Body of pancreas (tissue), 4 donors: ENCODE measurements around the gene RNF168. TPM values are rescaled to one million over a fixed set of nuclear protein-coding genes. Genes with fewer than 3 reads are reported as not detected.

ENCODE experiments used
- ATAC-seq: fragments of 150-250 bp; one replicate; pipeline ENCODE4 v1.9.1; 2016
- DNase-seq, 4 donors: peaks; one replicate each; pipeline ENCODE4 v3.0.0-alpha.2; 2019
- H3K27ac ChIP-seq, 4 donors: fragments of 200-600 bp; sonication (generic); 1 replicate in 3 of 4; 2 replicates in 1 of 4; pipeline versions ENCODE4 v1.5.1 to v1.6.1; 2016 to 2019; ENCODE audit warnings: mild to moderate bottlenecking in 1 of 4, mixed read lengths in 1 of 4, moderate library complexity in 1 of 4
- H3K27me3 ChIP-seq, 2 donors: fragments of 200-600 bp; sonication (generic); one replicate each; pipeline ENCODE4 v1.6.0; 2016; ENCODE audit warnings: mild to moderate bottlenecking in 1 of 2
- H3K36me3 ChIP-seq, 2 donors: fragments of 200-600 bp; sonication (generic); replicated peaks in 1 of 2; 2 replicates each; pipeline ENCODE4 v1.5.1; 2016; ENCODE audit warnings: low read depth in 2 of 2; ENCODE audit not compliant: insufficient read depth in 1 of 2
- H3K4me1 ChIP-seq: fragments of 200-600 bp; sonication (generic); one replicate; pipeline ENCODE4 v1.6.0; 2016
- H3K4me3 ChIP-seq, 2 donors: fragments of 200-600 bp; sonication (generic); 1 replicate in 1 of 2; 2 replicates in 1 of 2; pipeline ENCODE4 v1.5.1; 2016 to 2019
- H3K9me3 ChIP-seq, 3 donors: fragments of 200-600 bp; sonication (generic); 1 replicate in 2 of 3; 2 replicates in 1 of 3; pipeline ENCODE4 v1.5.1; 2016
- CTCF ChIP-seq, 7 experiments: fragments of 450-650 bp in 4 of 7; fragments of 200-600 bp in 3 of 7; sonication (generic) in 3 of 7; IDR thresholded peaks; one replicate each; pipeline ENCODE4 v1.5.1; 2016 to 2019; ENCODE audit warnings: antibody characterized with exemption in 7 of 7
- POLR2A ChIP-seq, 3 donors: fragments of 450-650 bp; IDR thresholded peaks; one replicate each; pipeline ENCODE4 v1.6.1; 2016; ENCODE audit warnings: antibody characterized with exemption in 3 of 3, mild to moderate bottlenecking in 2 of 3
- WGBS, 2 donors: methylation state at CpG; one replicate each; pipeline ENCODE4 v1.1.5; 2017; 5-methylcytosine and 5-hydroxymethylcytosine counted together
- intact Hi-C: fragments of 100-400 bp; cut with DNase I; formaldehyde crosslinking; loops from one replicate; pipeline ENCODE4 v1.15.1; 2023
- total RNA-seq, 2 donors: library from RNA; depleted of rRNA; stranded (reverse); fragments of >200 nt; gene quantifications; one replicate each; pipeline ENCODE4 v1.1.0, GENCODE V29; 2016

Gene RNF168
- total RNA-seq, 2 donors from 2014 or later = 7.0 to 8.9 TPM

- no peak for TF ChIP-seq POLR2A (IDR thresholded peaks at IDR 0.05)
- TF ChIP-seq CTCF (IDR thresholded peaks at IDR 0.05) = no peak
- DNase-seq (no peak), ATAC-seq (no peak)
- Histone ChIP-seq H3K36me3 (no peaks in the 10 kb centered on the region), H3K27ac (no peak overlapping the region), H3K4me1 (peaks cover 15% of the 10 kb centered on the region), H3K4me3 (no peak overlapping the region), H3K27me3 (no peaks in the 10 kb centered on the region), H3K9me3 (no peaks in the 10 kb centered on the region)
- intact Hi-C loops = no loop called here
- 87 to 89% methylated on average over 4 of the region's 4 CpGs for WGBS, 2 donors
Measured at GRCh38 chr3:196496183-196496582, 7.4 kb downstream of the RNF168 start.

GRCh38 chr3:196493292-196493691, 10.3 kb downstream of the RNF168 start:
- no peak for TF ChIP-seq POLR2A (IDR thresholded peaks at IDR 0.05)
- TF ChIP-seq CTCF (IDR thresholded peaks at IDR 0.05) = no peak
- Histone ChIP-seq H3K27ac (no peak overlapping the region), H3K27me3 (no peaks in the 10 kb centered on the region), H3K4me1 (no peaks in the 10 kb centered on the region), H3K36me3 (no peaks in the 10 kb centered on the region), H3K4me3 (no peak overlapping the region), H3K9me3 (no peaks in the 10 kb centered on the region)
- DNase-seq (no peak), ATAC-seq (no peak)
- intact Hi-C loops = no loop called here
- WGBS, 2 donors = 93 to 97% methylated on average over 7 of the region's 7 CpGs

GRCh38 chr3:196492080-196492479, 11.5 kb downstream of the RNF168 start:
- Histone ChIP-seq H3K4me1 (no peaks in the 10 kb centered on the region), H3K4me3 (no peak overlapping the region), H3K9me3 (no peaks in the 10 kb centered on the region), H3K27ac (no peak overlapping the region), H3K36me3 (no peaks in the 10 kb centered on the region), H3K27me3 (no peaks in the 10 kb centered on the region)
- DNase-seq (no peak), ATAC-seq (no peak)
- 95 to 100% methylated on average over 2 of the region's 2 CpGs for WGBS, 2 donors
- intact Hi-C loops = no loop called here
- TF ChIP-seq POLR2A (IDR thresholded peaks at IDR 0.05) (no peak), CTCF (IDR thresholded peaks at IDR 0.05) (no peak)

- Histone ChIP-seq H3K27ac (no peak overlapping the region), H3K4me1 (no peaks in the 10 kb centered on the region), H3K36me3 (peaks cover 0 to 4% of the 10 kb centered on the region in 2 donors), H3K4me3 (no peak overlapping the region), H3K27me3 (no peaks in the 10 kb centered on the region), H3K9me3 (no peaks in the 10 kb centered on the region)
- ATAC-seq = no peak
- 90% methylated on average over 10 of the region's 10 CpGs for WGBS, 2 donors
- intact Hi-C loops = no loop called here
- DNase-seq = no peak
- no peak for TF ChIP-seq POLR2A (IDR thresholded peaks at IDR 0.05)
Measured at GRCh38 chr3:196489747-196490146, 13.8 kb downstream of the RNF168 start.

- no peaks in the 10 kb centered on the region for H3K9me3 ChIP-seq
- H3K4me1 ChIP-seq = no peaks in the 10 kb centered on the region
- WGBS, 2 donors = 86 to 90% methylated on average over 8 of the region's 8 CpGs
- H3K4me3 ChIP-seq = no peak overlapping the region
- DNase-seq (no peak), ATAC-seq (no peak)
- H3K36me3 ChIP-seq = peaks cover 0 to 6% of the 10 kb centered on the region in 2 donors
- intact Hi-C loops = no loop called here
- no peaks in the 10 kb centered on the region for H3K27me3 ChIP-seq
- H3K27ac ChIP-seq = no peak overlapping the region
- TF ChIP-seq POLR2A (IDR thresholded peaks at IDR 0.05) = no peak
- peak in 3 of 7 experiments; percentile 22 to 33 (median 23) for TF ChIP-seq CTCF (IDR thresholded peaks at IDR 0.05)
Measured at GRCh38 chr3:196486263-196486662, 17.3 kb downstream of the RNF168 start.
